HG02970 (cell line): ENCODE measurements around the gene KRTAP5-4.
"Not testable (repeated sequence)": the region's sequence is repeated elsewhere in the genome, so short reads cannot be mapped to it uniquely, and the experiment has no call there.

Source experiments
- ATAC-seq: cut with Tn5 transposase; IDR thresholded peaks from one replicate; pipeline ENCODE4 v1.9.1; 2021; ENCODE audit warnings: mild to moderate bottlenecking, moderate library complexity, moderate number of reproducible peaks; ENCODE audit not compliant: unreplicated experiment, low FRiP score

KRTAP5-4 gene

GRCh38 chr11:1653541-1654387 lies 31.8 kb upstream of the KRTAP5-4 start:
- no peak for ATAC-seq

GRCh38 chr11:1652771-1653540 lies 31.0 kb upstream of the KRTAP5-4 start:
- ATAC-seq: no peak

GRCh38 chr11:1652442-1652770 lies 30.5 kb upstream of the KRTAP5-4 start:
- ATAC-seq: no peak

- ATAC-seq: no peak
Measured at GRCh38 chr11:1652026-1652425, 30.1 kb upstream of the KRTAP5-4 start.

- ATAC-seq: no peak
Measured at GRCh38 chr11:1651411-1651980, 29.6 kb upstream of the KRTAP5-4 start.

- ATAC-seq: no peak
Measured at GRCh38 chr11:1650918-1651262, 29.0 kb upstream of the KRTAP5-4 start.

GRCh38 chr11:1650034-1650917 lies 28.3 kb upstream of the KRTAP5-4 start:
- no peak for ATAC-seq

- ATAC-seq: no peak
Measured at GRCh38 chr11:1648653-1649420, 26.9 kb upstream of the KRTAP5-4 start.

- no peak for ATAC-seq
Measured at GRCh38 chr11:1647901-1648652, 26.1 kb upstream of the KRTAP5-4 start.

- ATAC-seq: not testable (repeated sequence)
Measured at GRCh38 chr11:1646540-1646939, 24.6 kb upstream of the KRTAP5-4 start.

GRCh38 chr11:1645357-1645821 lies 23.5 kb upstream of the KRTAP5-4 start:
- no peak for ATAC-seq

GRCh38 chr11:1644601-1645356 lies 22.8 kb upstream of the KRTAP5-4 start:
- ATAC-seq: no peak

GRCh38 chr11:1643146-1643690 lies 21.3 kb upstream of the KRTAP5-4 start:
- ATAC-seq: no peak

GRCh38 chr11:1642288-1643145 lies 20.6 kb upstream of the KRTAP5-4 start:
- ATAC-seq: no peak

- no peak for ATAC-seq
Measured at GRCh38 chr11:1641096-1641495, 19.2 kb upstream of the KRTAP5-4 start.

GRCh38 chr11:1640076-1640946 lies 18.4 kb upstream of the KRTAP5-4 start:
- ATAC-seq: no peak
